GM10847 (cell line): Measurements from ENCODE around the gene DTNB.

Experiments
- POLR2A ChIP-seq: IDR thresholded peaks from 2 replicates; pipeline ENCODE4 v1.6.1; 2011; ENCODE audit not compliant: insufficient read length; ENCODE audit errors: extremely low read depth

The DTNB gene

DNA sequence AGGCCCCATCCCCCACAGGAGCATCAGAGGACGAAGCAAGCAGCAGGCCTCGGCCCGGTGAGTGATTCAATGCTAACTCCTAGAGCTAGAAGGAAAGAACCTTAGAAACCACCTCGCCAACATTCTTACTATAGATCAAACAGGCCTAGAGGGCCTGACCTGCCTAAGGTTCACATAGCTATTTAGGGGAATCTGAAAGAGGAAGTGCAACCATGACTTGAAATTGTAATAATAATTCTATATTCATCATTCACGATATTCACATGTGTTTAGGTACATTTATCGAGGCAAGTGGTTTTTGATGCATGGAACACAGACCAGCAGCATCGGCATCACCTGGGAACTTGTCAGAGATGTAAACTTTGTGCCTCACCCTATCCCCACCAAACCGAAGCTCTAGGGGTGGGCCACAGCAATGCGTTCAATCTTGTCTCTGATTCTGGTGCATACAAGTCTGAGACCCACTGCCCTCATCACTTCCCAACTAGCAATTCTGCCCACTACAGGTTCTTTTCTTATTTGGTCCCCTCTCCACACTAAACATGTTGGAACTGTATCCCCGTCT lies 253.6 kb downstream of the DTNB start:
- TF ChIP-seq POLR2A = peak; percentile 35

- no peak for TF ChIP-seq POLR2A
These were observed 254.3 kb downstream of the DTNB start for GRCh38 chr2:25418944-25419677.

GRCh38 chr2:25417715-25418369 lies 255.5 kb downstream of the DTNB start:
- no peak for TF ChIP-seq POLR2A

DNA sequence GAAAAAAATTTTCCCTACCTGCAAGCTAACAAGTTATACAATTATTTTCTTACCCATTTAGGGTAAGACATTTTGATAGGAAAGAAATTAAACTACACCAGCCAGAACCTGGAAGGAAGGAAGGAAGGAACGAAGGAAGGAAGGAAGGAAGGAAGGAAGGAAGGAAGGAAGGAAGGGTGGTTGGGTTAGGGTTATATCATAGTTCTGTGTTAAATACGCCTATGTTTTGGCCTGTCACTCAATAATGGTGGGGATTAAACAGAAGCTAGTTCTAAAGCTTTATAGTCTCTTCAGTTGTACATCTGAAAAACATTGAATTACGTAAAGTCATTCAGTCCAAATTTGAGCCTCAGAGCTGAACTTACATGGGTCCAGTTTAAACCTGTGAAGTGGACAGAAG lies 256.7 kb downstream of the DTNB start:
- TF ChIP-seq POLR2A = no peak

DNA sequence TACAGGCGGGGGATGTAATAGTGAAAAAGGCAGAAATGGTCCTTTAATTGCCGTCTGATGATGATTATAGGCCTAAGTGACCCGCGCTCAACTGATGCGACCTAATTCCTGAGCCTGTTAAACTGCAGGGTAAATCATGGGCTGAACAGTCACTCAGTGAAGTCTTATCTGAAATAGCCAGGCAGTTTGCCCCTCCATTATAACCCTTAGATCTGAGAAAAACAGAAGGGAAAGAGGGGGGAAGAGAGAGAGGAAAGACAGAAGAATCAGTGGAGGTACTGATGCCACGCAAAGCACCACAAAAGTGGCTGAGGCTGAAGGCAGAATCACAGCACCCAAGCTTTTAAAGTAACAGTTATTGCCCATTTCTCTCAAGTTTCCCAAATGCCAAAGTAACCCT lies 258.6 kb downstream of the DTNB start:
- TF ChIP-seq POLR2A = no peak

- TF ChIP-seq POLR2A = no peak
These were observed 261.6 kb downstream of the DTNB start for GRCh38 chr2:25411753-25412152.

GRCh38 chr2:25411281-25411680 lies 262.1 kb downstream of the DTNB start:
- no peak for TF ChIP-seq POLR2A

- TF ChIP-seq POLR2A = no peak
These were observed 263.0 kb downstream of the DTNB start for GRCh38 chr2:25410370-25410769.

- TF ChIP-seq POLR2A = no peak
These were observed 263.9 kb downstream of the DTNB start for GRCh38 chr2:25409468-25409867.

DNA sequence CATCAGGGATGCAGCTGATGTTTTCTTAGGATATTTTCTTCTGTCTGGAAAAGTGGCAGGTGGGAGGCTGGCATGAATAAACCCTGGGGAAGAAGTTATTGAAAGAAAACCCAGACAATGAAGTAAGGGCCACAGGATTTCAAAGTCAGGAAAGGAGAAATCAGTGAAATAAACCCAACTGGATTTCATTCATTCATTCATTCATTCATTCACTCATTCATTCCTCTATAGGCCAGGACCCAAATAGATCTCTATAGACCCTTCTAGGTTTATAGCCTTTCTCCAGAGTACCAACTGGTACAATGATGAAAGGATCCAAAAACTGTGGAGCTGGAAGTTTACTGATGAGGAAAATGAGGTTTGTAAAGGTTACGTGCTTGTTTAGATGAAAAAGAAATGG lies 264.3 kb downstream of the DTNB start:
- TF ChIP-seq POLR2A = no peak

GRCh38 chr2:25405611-25406295 lies 267.6 kb downstream of the DTNB start:
- no peak for TF ChIP-seq POLR2A

GRCh38 chr2:25402477-25402876 lies 270.9 kb downstream of the DTNB start:
- no peak for TF ChIP-seq POLR2A

- no peak for TF ChIP-seq POLR2A
These were observed 271.9 kb downstream of the DTNB start for GRCh38 chr2:25401307-25402026.

GRCh38 chr2:25400576-25401216 lies 272.7 kb downstream of the DTNB start:
- no peak for TF ChIP-seq POLR2A

- TF ChIP-seq POLR2A = no peak
These were observed 273.2 kb downstream of the DTNB start for GRCh38 chr2:25400169-25400568.
